ENCODE results near the gene BMP5. TPM values are rescaled to one million over a fixed set of nuclear protein-coding genes. Genes with fewer than 3 reads are reported as not detected.

The BMP5 gene
- total and polyA plus RNA-seq, 9 of the 15 experiments (the other 6 are each of a cell fraction or from before 2014, with no cell fraction given), result not detected

GRCh38 chr6:55818482-55818881 lies 56.9 kb downstream of the BMP5 start (continued):
- TF ChIP-seq GMEB1 (CRISPR knock-in tag; IDR thresholded peaks at IDR 0.05), result no peak

GRCh38 chr6:55812509-55812908 lies 62.9 kb downstream of the BMP5 start:
- Histone ChIP-seq H4K20me1 (replicated peaks; ENCODE audit: control insufficient read depth, insufficient read depth, low read length) (no peaks in the 10 kb centered on the region), H3K4me2 (ENCODE audit: insufficient read depth, low read length) (no peak overlapping the region), H3K79me2 (ENCODE audit: control insufficient read depth, insufficient read depth, low read length) (no peaks in the 10 kb centered on the region), H3K4me3 (no peak overlapping the region), H3K9ac (ENCODE audit: insufficient read depth in 1 of 2, low read depth in 2 of 2, low read length in 2 of 2) (no peak overlapping the region), H3K36me3 (ENCODE audit: control insufficient read depth, insufficient read depth, low read length) (no peaks in the 10 kb centered on the region), H3K9me1 (ENCODE audit: control insufficient read depth, insufficient read depth, low read length) (no peaks in the 10 kb centered on the region), H3K9me3 (replicated peaks; ENCODE audit: control insufficient read depth, insufficient read depth, low read depth, low read length) (no peaks in the 10 kb centered on the region), H3K27ac (ENCODE audit: extremely low read depth, low read depth, low read length) (no peak overlapping the region), H2AFZ (ENCODE audit: low read depth, low read length) (no peak overlapping the region), H3K27me3 (ENCODE audit: control insufficient read depth in 2 of 2, insufficient read depth in 2 of 2, low read length in 2 of 2) (no peaks in the 10 kb centered on the region), H3K4me1 (replicated peaks in 1 of 2; ENCODE audit: control insufficient read depth in 2 of 2, insufficient read depth in 2 of 2, low read length in 2 of 2) (no peaks in the 10 kb centered on the region)
- in situ Hi-C loops (cut with MboI) (no loop called here), intact Hi-C loops (cut with micrococcal nuclease) (no loop called here)
- POLR2A ChIA-PET, result no interaction called here
- WGBS (ENCODE audit: insufficient coverage, low coverage, missing lambda C conversion rate), result 0% methylated on average over 1 of the region's 1 CpG
- FAIRE-seq (no peak), ATAC-seq (no peak), DNase-seq (ENCODE audit: extremely low read depth in 1 of 4, low spot score in 3 of 4) (no peak)
- BruUV-seq (replicated peaks), result no TSS peak
- CTCF ChIA-PET (ENCODE audit: low intra/inter-chr PET ratio), result no interaction called here
- TF ChIP-seq POLR2G (IDR thresholded peaks at IDR 0.05; ENCODE audit: low read depth, low read length), result no peak
- TF ChIP-seq DDX20 (tag; IDR thresholded peaks at IDR 0.05; ENCODE audit: low read depth), result no peak
- TF ChIP-seq CUX1 (CRISPR knock-in tag; IDR thresholded peaks at IDR 0.05), result no peak
- no peak for TF ChIP-seq MYNN (IDR thresholded peaks at IDR 0.05)
- no peak for TF ChIP-seq MYNN (CRISPR knock-in tag; IDR thresholded peaks at IDR 0.05)
- TF ChIP-seq ZNF184 (CRISPR knock-in tag; IDR thresholded peaks at IDR 0.05), result no peak
- no peak for TF ChIP-seq PHB (CRISPR knock-in tag; IDR thresholded peaks at IDR 0.05)
- TF ChIP-seq HMG20A (CRISPR knock-in tag; conservative IDR thresholded peaks at IDR 0.05), result no peak
- no peak for TF ChIP-seq HLTF (IDR thresholded peaks at IDR 0.05)
- no peak for TF ChIP-seq HDAC8 (tag; IDR thresholded peaks at IDR 0.05)
- TF ChIP-seq HMBOX1 (IDR thresholded peaks at IDR 0.05), result no peak
- TF ChIP-seq BRD9 (IDR thresholded peaks at IDR 0.05; ENCODE audit: low read depth, partially characterized antibody), result no peak

Data from K562 (cell line).